ENCODE measurements around the gene SUGP1.

GRCh38 chr19:19297759-19298158 is 22.6 kb downstream of the SUGP1 start:
- TF ChIP-seq CTCF (IDR thresholded peaks at IDR 0.05; ENCODE audit: poor library complexity) (no peak), EZH2 (IDR thresholded peaks at IDR 0.05; ENCODE audit: borderline replicate concordance) (no peak), EZH2phosphoT487 (IDR thresholded peaks at IDR 0.05; ENCODE audit: low read depth, severe bottlenecking, unreplicated experiment) (no peak)
